ENCODE data around the gene TBC1D2.

The TBC1D2 gene, protein sequence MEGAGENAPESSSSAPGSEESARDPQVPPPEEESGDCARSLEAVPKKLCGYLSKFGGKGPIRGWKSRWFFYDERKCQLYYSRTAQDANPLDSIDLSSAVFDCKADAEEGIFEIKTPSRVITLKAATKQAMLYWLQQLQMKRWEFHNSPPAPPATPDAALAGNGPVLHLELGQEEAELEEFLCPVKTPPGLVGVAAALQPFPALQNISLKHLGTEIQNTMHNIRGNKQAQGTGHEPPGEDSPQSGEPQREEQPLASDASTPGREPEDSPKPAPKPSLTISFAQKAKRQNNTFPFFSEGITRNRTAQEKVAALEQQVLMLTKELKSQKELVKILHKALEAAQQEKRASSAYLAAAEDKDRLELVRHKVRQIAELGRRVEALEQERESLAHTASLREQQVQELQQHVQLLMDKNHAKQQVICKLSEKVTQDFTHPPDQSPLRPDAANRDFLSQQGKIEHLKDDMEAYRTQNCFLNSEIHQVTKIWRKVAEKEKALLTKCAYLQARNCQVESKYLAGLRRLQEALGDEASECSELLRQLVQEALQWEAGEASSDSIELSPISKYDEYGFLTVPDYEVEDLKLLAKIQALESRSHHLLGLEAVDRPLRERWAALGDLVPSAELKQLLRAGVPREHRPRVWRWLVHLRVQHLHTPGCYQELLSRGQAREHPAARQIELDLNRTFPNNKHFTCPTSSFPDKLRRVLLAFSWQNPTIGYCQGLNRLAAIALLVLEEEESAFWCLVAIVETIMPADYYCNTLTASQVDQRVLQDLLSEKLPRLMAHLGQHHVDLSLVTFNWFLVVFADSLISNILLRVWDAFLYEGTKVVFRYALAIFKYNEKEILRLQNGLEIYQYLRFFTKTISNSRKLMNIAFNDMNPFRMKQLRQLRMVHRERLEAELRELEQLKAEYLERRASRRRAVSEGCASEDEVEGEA

DNA sequence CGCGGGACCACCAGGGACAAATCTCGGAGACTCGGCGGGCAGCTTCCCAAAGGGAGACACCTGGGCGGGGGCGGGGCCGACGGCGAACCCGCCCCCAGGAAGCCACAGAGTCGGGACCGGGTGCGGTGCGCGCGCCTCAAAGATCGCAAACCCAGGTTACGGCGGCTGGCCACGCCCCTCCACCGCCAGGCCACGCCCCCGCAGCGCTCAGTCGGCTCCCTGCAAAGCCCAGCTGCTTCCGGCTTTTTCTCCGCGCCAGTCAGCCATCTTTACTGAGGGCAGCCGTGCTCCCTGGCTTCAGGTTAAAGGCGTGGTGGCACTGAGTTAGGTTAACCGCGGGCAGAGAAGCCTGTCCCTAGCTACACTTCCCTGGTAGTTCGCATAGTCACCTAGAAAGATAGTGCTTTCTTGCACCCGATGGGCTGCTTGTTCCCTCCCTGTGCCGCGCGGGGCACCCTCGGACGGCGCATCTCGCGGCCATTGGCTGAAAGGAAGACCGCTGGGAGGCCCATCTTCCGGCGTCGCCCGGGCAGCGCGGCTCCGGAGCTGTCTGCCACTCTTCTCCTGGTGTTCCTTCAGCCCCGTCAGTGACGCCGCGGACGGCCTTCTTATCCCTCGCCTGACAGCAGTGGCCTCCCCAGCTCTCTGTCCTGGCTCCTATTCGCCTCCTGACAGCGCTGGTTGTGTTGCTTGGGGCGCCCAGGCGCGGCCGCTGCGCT lies at the start of gene TBC1D2:
TBC1D2 (minus strand) TSS at position 72 of the 719 bp plus-strand sequence. CDS start 108 bp downstream, outside the sequence.
- H3K4me1 ChIP-seq (ENCODE audit: control insufficient read depth in 1 of 2, insufficient read depth in 2 of 2, low read length in 2 of 2) = peaks cover 15 to 17% of the 10 kb centered on the region in 2 donors
- H3K4me3 ChIP-seq (ENCODE audit: low read depth in 1 of 2, low read length in 2 of 2) = peak within 1 kb of the TSS; percentile 75 to 96
- peak within 1 kb of the TSS; percentile 94 for H3K27ac ChIP-seq (ENCODE audit: low read length)
- H3K27me3 ChIP-seq (ENCODE audit: low read depth, low read length) = no peaks in the 10 kb centered on the region
- peaks cover 0 to 4% of the 10 kb centered on the region in 2 donors for H3K36me3 ChIP-seq (ENCODE audit: control insufficient read depth in 1 of 2, insufficient read depth in 2 of 2, low read length in 2 of 2)
- H3K9me3 ChIP-seq (ENCODE audit: control insufficient read depth in 1 of 2, low read length in 2 of 2) = no peaks in the 10 kb centered on the region

DNA sequence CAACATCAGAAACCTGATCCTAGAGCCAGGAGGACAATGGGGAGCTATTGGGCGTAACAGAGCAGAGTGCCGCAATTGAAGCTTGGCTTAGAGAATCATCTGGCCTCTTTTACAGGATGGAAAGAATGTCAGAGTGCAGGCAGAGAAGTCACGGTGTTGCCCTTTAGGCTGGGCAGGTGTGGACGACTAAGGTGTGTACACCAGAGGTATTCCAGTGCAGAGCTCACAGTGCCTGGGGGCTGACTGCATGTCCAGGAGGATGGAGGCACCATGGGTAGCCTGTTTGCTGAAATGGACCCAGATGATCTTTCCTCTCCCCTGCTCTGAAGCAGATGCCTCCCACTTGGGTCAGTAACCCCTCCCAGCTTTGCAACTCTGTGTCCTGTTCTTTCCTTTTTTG lies 48.9 kb upstream of the TBC1D2 start:
- H3K27me3 ChIP-seq (ENCODE audit: low read depth, low read length) = no peaks in the 10 kb centered on the region
- H3K36me3 ChIP-seq (ENCODE audit: control insufficient read depth in 1 of 2, insufficient read depth in 2 of 2, low read length in 2 of 2) = no peaks in the 10 kb centered on the region
- no peaks in the 10 kb centered on the region for H3K4me1 ChIP-seq (ENCODE audit: control insufficient read depth in 1 of 2, insufficient read depth in 2 of 2, low read length in 2 of 2)
- no peak overlapping the region for H3K4me3 ChIP-seq (ENCODE audit: low read depth in 1 of 2, low read length in 2 of 2)
- H3K27ac ChIP-seq (ENCODE audit: low read length) = no peak overlapping the region
- no peaks in the 10 kb centered on the region for H3K9me3 ChIP-seq (ENCODE audit: control insufficient read depth in 1 of 2, low read length in 2 of 2)

DNA sequence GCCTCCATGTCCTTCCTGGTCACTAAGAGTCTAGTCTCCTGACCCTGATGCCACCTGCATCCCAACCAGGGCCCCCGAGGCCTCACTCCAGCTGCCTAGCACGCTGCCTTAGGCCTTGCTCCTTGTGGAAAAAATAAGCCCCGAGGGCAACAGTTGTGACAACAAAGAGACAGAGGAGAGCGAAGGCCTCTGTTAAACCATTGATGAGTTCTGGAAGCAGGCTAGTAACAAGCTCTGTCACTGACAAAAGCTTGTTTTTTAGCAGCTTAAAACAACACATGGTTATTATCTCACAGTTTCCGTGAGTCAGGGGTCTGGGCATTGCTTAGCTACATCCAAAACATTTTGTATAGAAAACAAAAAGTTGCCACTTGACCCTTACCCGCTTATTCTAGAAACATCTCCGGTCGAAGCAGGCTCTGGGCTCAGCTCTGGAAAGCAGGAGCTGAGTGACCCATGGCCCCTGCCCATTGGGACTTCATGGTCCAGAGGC lies 48.2 kb upstream of the TBC1D2 start:
- Histone ChIP-seq H3K4me1 (ENCODE audit: control insufficient read depth in 1 of 2, insufficient read depth in 2 of 2, low read length in 2 of 2) (no peaks in the 10 kb centered on the region), H3K9me3 (ENCODE audit: control insufficient read depth in 1 of 2, low read length in 2 of 2) (no peaks in the 10 kb centered on the region), H3K36me3 (ENCODE audit: control insufficient read depth in 1 of 2, insufficient read depth in 2 of 2, low read length in 2 of 2) (no peaks in the 10 kb centered on the region), H3K27me3 (ENCODE audit: low read depth, low read length) (no peaks in the 10 kb centered on the region), H3K4me3 (ENCODE audit: low read depth in 1 of 2, low read length in 2 of 2) (no peak overlapping the region), H3K27ac (ENCODE audit: low read length) (no peak overlapping the region)

DNA sequence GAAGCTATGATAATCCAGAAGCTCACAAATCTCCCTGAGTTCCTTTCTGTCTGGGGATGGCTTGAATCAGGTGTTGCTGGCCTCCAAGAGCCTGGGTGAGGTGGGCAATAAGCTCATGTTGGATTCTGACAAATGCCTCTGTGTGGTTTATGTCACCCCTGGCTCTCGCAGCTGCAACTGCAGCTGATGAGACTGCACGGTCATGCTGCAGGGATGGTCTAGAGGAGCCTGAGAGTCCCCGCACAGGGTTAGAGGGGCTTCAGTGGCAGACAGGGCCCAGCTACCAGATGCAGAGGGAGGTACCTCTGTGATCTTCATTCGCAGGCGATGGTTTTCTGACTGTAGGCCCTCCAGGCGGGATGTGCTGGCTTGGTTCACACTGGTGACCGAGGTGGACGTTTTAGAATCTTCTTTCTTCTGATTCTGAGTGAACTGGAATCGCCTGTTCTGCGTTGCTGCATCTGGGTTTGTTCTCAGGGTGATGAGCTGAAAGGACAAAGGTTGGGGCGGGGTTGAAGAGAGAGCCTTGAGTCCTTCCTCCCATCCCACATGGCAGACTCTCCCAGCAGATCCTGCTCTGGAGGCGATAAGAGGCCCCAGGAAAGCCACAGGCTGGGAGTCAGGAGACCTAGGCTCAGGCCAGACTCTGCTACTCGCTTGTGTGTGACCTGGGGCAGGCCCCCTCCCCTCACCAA lies 47.6 kb upstream of the TBC1D2 start:
- Histone ChIP-seq H3K27ac (ENCODE audit: low read length) (no peak overlapping the region), H3K4me3 (ENCODE audit: low read depth in 1 of 2, low read length in 2 of 2) (no peak overlapping the region), H3K9me3 (ENCODE audit: control insufficient read depth in 1 of 2, low read length in 2 of 2) (no peaks in the 10 kb centered on the region), H3K4me1 (ENCODE audit: control insufficient read depth in 1 of 2, insufficient read depth in 2 of 2, low read length in 2 of 2) (no peaks in the 10 kb centered on the region), H3K27me3 (ENCODE audit: low read depth, low read length) (no peaks in the 10 kb centered on the region), H3K36me3 (ENCODE audit: control insufficient read depth in 1 of 2, insufficient read depth in 2 of 2, low read length in 2 of 2) (no peaks in the 10 kb centered on the region)

DNA sequence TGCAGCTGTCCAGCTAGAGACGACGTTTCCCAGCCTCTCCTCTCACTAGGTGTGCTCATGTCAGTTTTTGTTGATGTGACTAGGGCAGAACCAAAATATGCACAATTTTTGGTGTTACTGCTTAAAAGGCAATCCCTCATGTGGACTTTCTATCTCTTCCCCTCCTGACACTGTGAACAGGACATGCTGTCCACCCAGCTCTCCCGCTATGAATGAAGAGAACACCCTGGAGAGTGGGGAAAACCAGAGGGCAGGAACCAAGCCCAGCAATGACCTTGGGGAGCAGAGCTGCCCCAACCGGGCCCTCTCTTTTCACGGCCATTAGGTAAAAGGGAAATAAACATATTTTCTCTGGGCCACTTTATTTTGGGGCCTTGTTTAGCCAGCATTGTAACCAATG lies 46.7 kb upstream of the TBC1D2 start:
- Histone ChIP-seq H3K36me3 (ENCODE audit: control insufficient read depth in 1 of 2, insufficient read depth in 2 of 2, low read length in 2 of 2) (no peaks in the 10 kb centered on the region), H3K9me3 (ENCODE audit: control insufficient read depth in 1 of 2, low read length in 2 of 2) (no peaks in the 10 kb centered on the region), H3K4me3 (ENCODE audit: low read depth in 1 of 2, low read length in 2 of 2) (no peak overlapping the region), H3K4me1 (ENCODE audit: control insufficient read depth in 1 of 2, insufficient read depth in 2 of 2, low read length in 2 of 2) (no peaks in the 10 kb centered on the region), H3K27me3 (ENCODE audit: low read depth, low read length) (no peaks in the 10 kb centered on the region), H3K27ac (ENCODE audit: low read length) (no peak overlapping the region)

DNA sequence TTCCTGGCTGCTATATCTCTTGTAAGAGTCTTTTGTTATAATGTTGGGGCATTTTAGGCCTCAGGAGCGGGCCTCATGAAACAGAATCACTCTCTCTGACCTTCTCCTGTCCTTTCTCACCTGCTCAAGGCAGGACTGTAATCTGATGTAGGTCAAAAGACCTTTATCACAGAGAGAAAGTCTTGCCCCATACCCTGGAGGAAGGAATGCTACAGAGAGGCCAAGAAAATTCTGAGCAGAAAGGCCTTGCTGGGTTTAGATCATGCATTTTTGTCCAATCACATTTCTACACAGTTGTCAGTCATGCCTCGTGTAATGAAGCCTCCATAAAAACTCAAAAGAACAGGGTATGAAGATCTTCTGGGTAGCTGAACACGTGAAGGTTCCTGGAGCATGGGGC lies 45.2 kb upstream of the TBC1D2 start:
- Histone ChIP-seq H3K27me3 (ENCODE audit: low read depth, low read length) (no peaks in the 10 kb centered on the region), H3K4me1 (ENCODE audit: control insufficient read depth in 1 of 2, insufficient read depth in 2 of 2, low read length in 2 of 2) (no peaks in the 10 kb centered on the region), H3K27ac (ENCODE audit: low read length) (no peak overlapping the region), H3K4me3 (ENCODE audit: low read depth in 1 of 2, low read length in 2 of 2) (no peak overlapping the region), H3K9me3 (ENCODE audit: control insufficient read depth in 1 of 2, low read length in 2 of 2) (no peaks in the 10 kb centered on the region), H3K36me3 (ENCODE audit: control insufficient read depth in 1 of 2, insufficient read depth in 2 of 2, low read length in 2 of 2) (no peaks in the 10 kb centered on the region)

DNA sequence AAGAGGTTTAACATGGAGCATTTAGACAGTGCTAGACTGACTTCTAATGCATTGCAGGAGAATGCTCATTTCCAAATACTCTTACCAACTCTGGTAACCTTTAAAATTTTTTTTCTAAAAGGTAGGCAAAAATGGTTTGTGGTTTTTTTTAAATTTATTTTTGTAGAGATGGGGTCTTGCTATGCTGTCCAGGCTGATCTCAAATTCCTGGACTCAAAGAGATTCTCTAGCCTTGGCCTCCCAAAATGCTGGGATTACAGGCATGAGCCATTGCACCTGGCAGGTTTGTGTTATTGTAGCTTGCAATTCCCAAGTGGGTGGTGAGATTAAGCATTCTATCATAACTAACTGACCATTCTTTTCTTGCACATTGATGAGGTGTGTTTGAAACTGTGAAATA lies 43.0 kb upstream of the TBC1D2 start:
- Histone ChIP-seq H3K36me3 (ENCODE audit: control insufficient read depth in 1 of 2, insufficient read depth in 2 of 2, low read length in 2 of 2) (no peaks in the 10 kb centered on the region), H3K4me3 (ENCODE audit: low read depth in 1 of 2, low read length in 2 of 2) (no peak overlapping the region), H3K9me3 (ENCODE audit: control insufficient read depth in 1 of 2, low read length in 2 of 2) (no peaks in the 10 kb centered on the region)

DNA sequence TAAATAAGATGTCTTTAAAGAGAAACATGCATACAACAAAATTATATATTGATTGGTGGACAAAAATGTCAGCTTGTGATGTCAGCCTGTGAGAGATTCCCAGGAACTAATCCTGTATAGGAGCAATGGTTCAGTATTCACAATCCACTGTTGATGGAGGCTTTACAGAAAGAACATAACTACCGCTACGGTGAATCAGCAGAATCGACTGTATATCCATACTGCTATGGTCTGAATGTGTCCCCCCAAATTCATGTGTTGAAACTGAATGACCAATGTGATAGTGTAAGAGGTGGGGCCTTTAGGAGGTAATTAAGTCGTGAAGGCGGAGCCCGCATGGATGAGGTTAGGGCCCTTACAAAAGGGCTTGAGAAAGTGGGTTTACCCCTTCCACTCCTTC lies 40.4 kb upstream of the TBC1D2 start:
- Histone ChIP-seq H3K4me1 (ENCODE audit: control insufficient read depth in 1 of 2, insufficient read depth in 2 of 2, low read length in 2 of 2) (no peaks in the 10 kb centered on the region), H3K27me3 (ENCODE audit: low read depth, low read length) (no peaks in the 10 kb centered on the region), H3K27ac (ENCODE audit: low read length) (no peak overlapping the region), H3K9me3 (ENCODE audit: control insufficient read depth in 1 of 2, low read length in 2 of 2) (no peaks in the 10 kb centered on the region), H3K4me3 (ENCODE audit: low read depth in 1 of 2, low read length in 2 of 2) (no peak overlapping the region), H3K36me3 (ENCODE audit: control insufficient read depth in 1 of 2, insufficient read depth in 2 of 2, low read length in 2 of 2) (no peaks in the 10 kb centered on the region)

More for the DNA sequence above, 43.0 kb upstream of the TBC1D2 start:
- Histone ChIP-seq H3K27me3 (ENCODE audit: low read depth, low read length) (no peaks in the 10 kb centered on the region), H3K4me1 (ENCODE audit: control insufficient read depth in 1 of 2, insufficient read depth in 2 of 2, low read length in 2 of 2) (no peaks in the 10 kb centered on the region), H3K27ac (ENCODE audit: low read length) (no peak overlapping the region)

DNA sequence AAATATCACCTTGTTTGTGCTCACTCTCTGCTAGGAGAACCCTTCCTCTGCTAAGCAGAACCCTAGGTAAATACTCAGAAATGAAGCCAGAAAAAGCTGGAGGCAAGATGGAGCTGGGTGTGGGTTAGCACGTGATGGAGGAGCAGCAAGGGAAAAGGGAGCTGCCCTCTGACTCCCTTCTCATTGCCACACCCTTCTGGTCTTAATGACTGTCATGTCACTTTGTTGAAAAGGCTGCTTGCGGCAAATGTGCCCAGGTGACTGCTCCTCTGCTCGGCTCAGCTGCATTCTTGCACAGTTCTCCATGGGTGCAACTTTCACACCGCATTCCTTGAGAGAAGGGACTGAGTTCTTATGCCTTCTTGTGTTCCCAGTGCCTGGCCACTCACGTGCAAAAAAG lies 36.4 kb upstream of the TBC1D2 start:
- Histone ChIP-seq H3K36me3 (ENCODE audit: control insufficient read depth in 1 of 2, insufficient read depth in 2 of 2, low read length in 2 of 2) (no peaks in the 10 kb centered on the region), H3K4me3 (ENCODE audit: low read depth in 1 of 2, low read length in 2 of 2) (no peak overlapping the region), H3K27me3 (ENCODE audit: low read depth, low read length) (no peaks in the 10 kb centered on the region), H3K27ac (ENCODE audit: low read length) (no peak overlapping the region), H3K4me1 (ENCODE audit: control insufficient read depth in 1 of 2, insufficient read depth in 2 of 2, low read length in 2 of 2) (no peaks in the 10 kb centered on the region), H3K9me3 (ENCODE audit: control insufficient read depth in 1 of 2, low read length in 2 of 2) (no peaks in the 10 kb centered on the region)

DNA sequence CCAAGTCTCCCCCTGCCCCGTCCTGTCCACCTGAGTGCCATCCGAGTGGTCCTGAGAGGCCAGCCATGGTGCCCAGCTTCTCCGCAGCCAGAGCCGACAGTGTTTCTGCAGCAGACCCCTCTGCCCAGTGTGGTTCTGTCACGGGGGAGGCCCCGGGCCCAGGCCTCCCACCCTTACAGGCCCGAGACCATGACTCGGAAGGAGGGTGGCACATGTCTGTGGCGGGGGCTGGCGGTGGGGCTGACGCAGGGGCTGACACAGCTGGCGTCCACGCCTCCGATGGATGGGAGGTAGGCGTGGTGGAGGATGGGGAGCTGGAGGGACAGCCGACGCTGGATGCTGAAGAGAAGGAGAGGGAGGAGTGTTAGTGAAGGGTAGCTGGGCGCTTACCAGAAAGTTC lies 35.0 kb upstream of the TBC1D2 start:
- H3K4me3 ChIP-seq (ENCODE audit: low read depth in 1 of 2, low read length in 2 of 2) = no peak overlapping the region
- no peaks in the 10 kb centered on the region for H3K36me3 ChIP-seq (ENCODE audit: control insufficient read depth in 1 of 2, insufficient read depth in 2 of 2, low read length in 2 of 2)
- H3K27ac ChIP-seq (ENCODE audit: low read length) = no peak overlapping the region
- H3K27me3 ChIP-seq (ENCODE audit: low read depth, low read length) = no peaks in the 10 kb centered on the region
- no peaks in the 10 kb centered on the region for H3K4me1 ChIP-seq (ENCODE audit: control insufficient read depth in 1 of 2, insufficient read depth in 2 of 2, low read length in 2 of 2)
- H3K9me3 ChIP-seq (ENCODE audit: control insufficient read depth in 1 of 2, low read length in 2 of 2) = no peaks in the 10 kb centered on the region

All from muscle layer of duodenum (tissue), 2 donors.